HT1080 (cell line): ENCODE data around the gene ZBTB45. TPM values are rescaled to one million over a fixed set of nuclear protein-coding genes. Genes with fewer than 3 reads are reported as not detected.
A peak's percentile ranks its signal among the peaks of the same experiment; 100 is the strongest.

ENCODE experiments used
- DNase-seq: peaks from one replicate; pipeline ENCODE4 v3.0.0-alpha.2; 2015; ENCODE audit warnings: low read depth
- total RNA-seq: library from RNA; depleted of rRNA; stranded (reverse); fragments of >200 nt; shearing (Covaris generic); gene quantifications from 2 replicates; pipeline ENCODE4 v1.2.3, GENCODE V29; 2014

Gene ZBTB45
- total RNA-seq, 1 experiment from 2014 or later, result 12.5 TPM

- DNase-seq, result no peak
Measured at GRCh38 chr19:58555369-58555885, 35.8 kb upstream of the ZBTB45 start.

- peak; percentile 96 for DNase-seq
Measured at GRCh38 chr19:58554494-58555368, 35.1 kb upstream of the ZBTB45 start, which contains the start of gene CHMP2A. TSS of gene CHMP2A (minus strand) at chr19:58555105. CDS start at chr19:58554212, 893 bp downstream.

GRCh38 chr19:58553799-58554493 is 34.3 kb upstream of the ZBTB45 start:
- DNase-seq, result no peak

GRCh38 chr19:58552655-58553054 is 33.0 kb upstream of the ZBTB45 start:
- no peak for DNase-seq

GRCh38 chr19:58551577-58552471 is 32.2 kb upstream of the ZBTB45 start:
- DNase-seq, result no peak

GRCh38 chr19:58551123-58551497 is 31.5 kb upstream of the ZBTB45 start:
- DNase-seq, result no peak

GRCh38 chr19:58550362-58551122 is 30.9 kb upstream of the ZBTB45 start:
- no peak for DNase-seq

- no peak for DNase-seq
Measured at GRCh38 chr19:58549664-58550361, 30.2 kb upstream of the ZBTB45 start.

- DNase-seq, result no peak
Measured at GRCh38 chr19:58548859-58549663, 29.5 kb upstream of the ZBTB45 start.

- no peak for DNase-seq
Measured at GRCh38 chr19:58547323-58548312, 28.0 kb upstream of the ZBTB45 start.

- DNase-seq, result no peak
Measured at GRCh38 chr19:58546019-58546530, 26.5 kb upstream of the ZBTB45 start.

GRCh38 chr19:58545286-58546018 is 25.8 kb upstream of the ZBTB45 start:
- DNase-seq, result no peak

GRCh38 chr19:58544591-58545285 is 25.1 kb upstream of the ZBTB45 start:
- DNase-seq, result no peak

- DNase-seq, result peak; percentile 99
Measured at GRCh38 chr19:58543826-58544590, 24.4 kb upstream of the ZBTB45 start, which contains the start of gene TRIM28. TSS of gene TRIM28 (plus strand) at chr19:58544064. CDS start at chr19:58544758, 694 bp downstream.
